ENCODE data around the gene CDC20.

- no peak for TF ChIP-seq POLR2AphosphoS5 (IDR thresholded peaks at IDR 0.05; ENCODE audit: borderline replicate concordance, low read depth, low read length)
- TF ChIP-seq EZH2 (IDR thresholded peaks at IDR 0.05) = no peak
- TF ChIP-seq FOXP2 (optimal IDR thresholded peaks at IDR 0.05; ENCODE audit: control extremely low read depth, extremely low read length, insufficient read depth) = no peak
These were observed 51.8 kb downstream of the CDC20 start for GRCh38 chr1:43410571-43410970.
